ENCODE results near the gene CALML5.

- TF ChIP-seq EZH2 (IDR thresholded peaks at IDR 0.05; ENCODE audit: insufficient read depth, poor library complexity, severe bottlenecking) (no peak), EZH2phosphoT487 (IDR thresholded peaks at IDR 0.05; ENCODE audit: insufficient read depth, low read depth) (no peak)
Observed at GRCh38 chr10:5538446-5538845, 39.1 kb upstream of the CALML5 start.
